Transverse colon (tissue), 4 donors: ENCODE measurements around the gene TP53I11. TPM values are rescaled to one million over a fixed set of nuclear protein-coding genes. Genes with fewer than 3 reads are reported as not detected.

Source experiments
- DNase-seq: peaks from one replicate; pipeline ENCODE4 v3.0.0-alpha.2; 2019
- H3K27ac ChIP-seq, 4 donors: fragments of 200-600 bp; sonication (generic); 2 replicates each; pipeline ENCODE4 v1.5.1; 2016 to 2018; ENCODE audit warnings: inconsistent platforms in 4 of 4
- H3K27me3 ChIP-seq: fragments of 200-600 bp; sonication (generic); 2 replicates; pipeline ENCODE4 v1.5.1; 2017; ENCODE audit warnings: inconsistent platforms
- H3K36me3 ChIP-seq, 4 donors: fragments of 200-600 bp; sonication (generic); 2 replicates each; pipeline ENCODE4 v1.5.1; 2017 to 2019; ENCODE audit warnings: inconsistent platforms in 4 of 4
- H3K4me1 ChIP-seq, 4 donors: fragments of 200-600 bp; sonication (generic); 2 replicates each; pipeline ENCODE4 v1.5.1; 2017 to 2020; ENCODE audit warnings: inconsistent platforms in 4 of 4
- H3K4me3 ChIP-seq, 4 donors: fragments of 200-600 bp; sonication (generic); 1 replicate in 1 of 4; 2 replicates in 3 of 4; pipeline versions ENCODE4 v1.5.1 to v1.6.1; 2017 to 2019; ENCODE audit warnings: inconsistent platforms in 4 of 4
- H3K9me3 ChIP-seq, 2 donors: fragments of 200-600 bp; sonication (generic); 2 replicates each; pipeline ENCODE4 v1.5.1; 2017 to 2019; ENCODE audit warnings: inconsistent platforms in 2 of 2
- CTCF ChIP-seq, 5 experiments: fragments of 200-600 bp in 3 of 5; fragments of 450-650 bp in 2 of 5; sonication (generic) in 3 of 5; IDR thresholded peaks; 1 replicate in 2 of 5; 2 replicates in 3 of 5; pipeline ENCODE4 v1.5.1; 2016 to 2017; ENCODE audit warnings: antibody characterized with exemption in 5 of 5, inconsistent platforms in 3 of 5, mild to moderate bottlenecking in 2 of 5, moderate library complexity in 1 of 5
- EP300 ChIP-seq: sonication (generic); formaldehyde crosslinking; IDR thresholded peaks from one replicate; pipeline ENCODE4 v1.6.1; 2017; ENCODE audit warnings: antibody characterized with exemption, low read depth
- POLR2A ChIP-seq: fragments of 450-650 bp; IDR thresholded peaks from one replicate; pipeline ENCODE4 v1.6.1; 2016; ENCODE audit warnings: antibody characterized with exemption, mild to moderate bottlenecking, moderate library complexity
- POLR2AphosphoS5 ChIP-seq, 3 donors: sonication (generic); formaldehyde crosslinking; IDR thresholded peaks; one replicate each; pipeline ENCODE4 v1.6.1; 2016; ENCODE audit warnings: antibody characterized with exemption in 3 of 3
- WGBS, 2 donors: methylation state at CpG; one replicate each; pipeline ENCODE4 v1.1.5; 2018; ENCODE audit warnings: low coverage in 1 of 2; 5-methylcytosine and 5-hydroxymethylcytosine counted together
- in situ Hi-C, 4 donors: fragments of 200-750 bp; cut with MboI; loops; one replicate each; pipeline versions ENCODE4 v1.15.0 to v1.15.1; 2017; ENCODE audit warnings: low sequenced_read_pairs in 3 of 4, low pct_ligation_motif_present in 1 of 4, low pct_unique_long_range_greater_than_20kb in 1 of 4
- intact Hi-C: fragments of 100-400 bp; cut with DNase I; formaldehyde crosslinking; loops from one replicate; pipeline ENCODE4 v1.15.1; 2023; ENCODE audit warnings: low total_unique reads
- total RNA-seq, 4 donors: library from RNA; depleted of rRNA; stranded (reverse); fragments of >200 nt; gene quantifications; one replicate each; pipeline ENCODE4 v1.1.0, GENCODE V29; 2016

Gene TP53I11
- total RNA-seq, 4 donors from 2014 or later = 41.5 to 90.0 (median 56.4) TPM

DNA sequence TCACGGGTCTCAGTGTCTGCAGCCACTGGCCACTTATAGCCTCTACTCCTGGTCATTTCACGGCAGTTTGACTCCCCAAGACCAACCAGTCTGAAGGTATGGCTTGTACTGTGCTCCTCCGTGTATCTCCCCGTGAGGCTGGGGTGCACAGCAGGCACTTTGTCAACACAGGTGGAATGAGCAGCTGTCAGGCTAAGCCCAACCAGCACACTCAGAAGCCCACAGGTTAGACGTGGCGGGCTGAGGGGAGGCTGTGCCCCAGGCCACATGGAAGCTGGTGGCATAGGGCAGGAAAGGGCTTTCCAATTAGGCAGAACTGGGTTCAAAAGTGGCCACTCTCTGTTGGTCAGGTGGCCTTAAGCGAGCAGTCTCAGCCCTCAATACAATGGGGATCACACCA is 7.0 kb downstream of the TP53I11 start:
- H3K27ac ChIP-seq = peak overlapping the region in 2 of 4 donors; percentile 5 to 42
- H3K4me3 ChIP-seq = no peak overlapping the region
- in situ Hi-C loops = loop anchor here in 2 of 4 donors (25.0 kb wide), 1 partner anchor 394 kb away; no protein-coding TSS in a partner anchor
- TF ChIP-seq POLR2A (no peak), EP300 (no peak), CTCF (IDR thresholded peaks at IDR 0.05) (no peak), POLR2AphosphoS5 (IDR thresholded peaks at IDR 0.05) (no peak)
- intact Hi-C loops = no loop called here
- no peaks in the 10 kb centered on the region for H3K9me3 ChIP-seq
- no peak for DNase-seq
- H3K4me1 ChIP-seq = peaks cover 9 to 36% (median 12%) of the 10 kb centered on the region in 4 donors
- WGBS, 2 donors = 60 to 62% methylated on average over 2 to 7 of the region's 7 CpGs
- H3K36me3 ChIP-seq = no peaks in the 10 kb centered on the region
- H3K27me3 ChIP-seq = no peaks in the 10 kb centered on the region

DNA sequence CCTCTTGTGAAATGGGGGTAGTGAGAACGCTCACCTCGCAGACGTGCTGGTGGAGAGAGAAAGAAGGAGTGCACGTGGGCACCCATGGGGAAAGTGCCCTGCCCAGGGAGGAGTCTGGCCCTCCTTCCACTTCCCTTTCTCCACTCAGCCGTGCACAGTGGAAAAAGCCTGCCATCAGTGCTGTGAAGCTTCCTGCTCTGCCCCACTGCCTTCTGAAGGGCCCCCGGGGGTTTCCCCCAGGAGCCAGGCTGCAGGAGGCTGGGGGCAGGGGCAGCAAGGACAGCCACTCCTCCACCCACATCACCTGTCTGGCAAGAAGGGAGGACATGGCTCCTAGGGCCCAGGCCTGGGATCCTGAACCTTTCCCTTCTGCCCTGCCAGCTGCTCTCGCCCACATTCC is 7.6 kb downstream of the TP53I11 start:
- Histone ChIP-seq H3K4me3 (no peak overlapping the region), H3K27ac (peak overlapping the region in 2 of 4 donors; percentile 5 to 42), H3K27me3 (no peaks in the 10 kb centered on the region), H3K36me3 (no peaks in the 10 kb centered on the region), H3K4me1 (peaks cover 9 to 30% (median 12%) of the 10 kb centered on the region in 4 donors), H3K9me3 (no peaks in the 10 kb centered on the region)
- WGBS, 2 donors = 20 to 32% methylated on average over 2 to 7 of the region's 7 CpGs
- in situ Hi-C loops (loop anchor here in 2 of 4 donors (25.0 kb wide), 1 partner anchor 394 kb away; no protein-coding TSS in a partner anchor), intact Hi-C loops (no loop called here)
- DNase-seq = peak; percentile 54
- no peak for TF ChIP-seq EP300
- no peak for TF ChIP-seq POLR2A
- no peak for TF ChIP-seq POLR2AphosphoS5 (IDR thresholded peaks at IDR 0.05)
- TF ChIP-seq CTCF (IDR thresholded peaks at IDR 0.05) = no peak

DNA sequence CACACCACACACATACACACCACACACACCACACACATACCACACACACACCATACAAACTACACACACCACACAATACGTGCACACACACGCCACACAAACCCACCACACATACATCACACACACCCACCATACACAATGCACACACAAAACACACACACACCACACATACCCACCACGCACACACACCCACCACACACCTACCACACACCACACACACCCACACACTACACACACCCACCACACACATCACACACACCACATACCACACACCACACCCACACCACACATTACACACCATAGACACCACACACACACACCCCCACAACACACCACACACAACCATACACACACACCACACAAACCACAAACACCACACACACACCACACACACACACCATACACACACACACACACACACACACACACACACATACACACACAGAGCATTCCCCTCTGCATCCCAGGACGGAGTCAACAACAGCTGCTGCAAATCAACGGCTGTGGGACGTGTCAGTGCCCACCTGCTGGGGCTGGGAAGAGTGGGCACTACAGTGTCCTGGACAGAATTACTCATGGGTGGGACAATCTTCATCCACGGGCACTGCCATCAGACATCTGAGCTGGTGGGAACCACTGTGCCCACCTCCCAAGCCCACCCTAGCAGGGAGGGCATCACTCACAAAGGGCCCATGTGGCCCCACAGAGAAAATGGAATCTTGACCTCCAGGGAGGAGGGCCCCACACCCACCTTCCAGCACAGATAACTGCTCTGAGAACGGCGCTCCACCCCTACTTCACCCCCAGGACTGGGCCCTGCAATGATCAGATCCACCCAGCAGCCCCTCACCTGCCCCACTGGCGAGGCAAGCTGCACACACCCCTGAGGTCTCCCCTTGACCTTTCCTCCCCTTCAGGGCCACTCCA is 8.4 kb downstream of the TP53I11 start:
- Histone ChIP-seq H3K4me1 (peaks cover 9 to 30% (median 12%) of the 10 kb centered on the region in 4 donors), H3K4me3 (no peak overlapping the region), H3K9me3 (no peaks in the 10 kb centered on the region), H3K27ac (peak overlapping the region in 1 of 4 donors; percentile 42), H3K27me3 (no peaks in the 10 kb centered on the region), H3K36me3 (no peaks in the 10 kb centered on the region)
- TF ChIP-seq CTCF (IDR thresholded peaks at IDR 0.05) (no peak), POLR2AphosphoS5 (IDR thresholded peaks at IDR 0.05) (no peak), POLR2A (no peak), EP300 (no peak)
- intact Hi-C loops = no loop called here
- in situ Hi-C loops = loop anchor here in 2 of 4 donors (25.0 kb wide), 1 partner anchor 395 kb away; no protein-coding TSS in a partner anchor
- 75 to 100% methylated on average over 3 to 10 of the region's 10 CpGs for WGBS, 2 donors
- no peak for DNase-seq

DNA sequence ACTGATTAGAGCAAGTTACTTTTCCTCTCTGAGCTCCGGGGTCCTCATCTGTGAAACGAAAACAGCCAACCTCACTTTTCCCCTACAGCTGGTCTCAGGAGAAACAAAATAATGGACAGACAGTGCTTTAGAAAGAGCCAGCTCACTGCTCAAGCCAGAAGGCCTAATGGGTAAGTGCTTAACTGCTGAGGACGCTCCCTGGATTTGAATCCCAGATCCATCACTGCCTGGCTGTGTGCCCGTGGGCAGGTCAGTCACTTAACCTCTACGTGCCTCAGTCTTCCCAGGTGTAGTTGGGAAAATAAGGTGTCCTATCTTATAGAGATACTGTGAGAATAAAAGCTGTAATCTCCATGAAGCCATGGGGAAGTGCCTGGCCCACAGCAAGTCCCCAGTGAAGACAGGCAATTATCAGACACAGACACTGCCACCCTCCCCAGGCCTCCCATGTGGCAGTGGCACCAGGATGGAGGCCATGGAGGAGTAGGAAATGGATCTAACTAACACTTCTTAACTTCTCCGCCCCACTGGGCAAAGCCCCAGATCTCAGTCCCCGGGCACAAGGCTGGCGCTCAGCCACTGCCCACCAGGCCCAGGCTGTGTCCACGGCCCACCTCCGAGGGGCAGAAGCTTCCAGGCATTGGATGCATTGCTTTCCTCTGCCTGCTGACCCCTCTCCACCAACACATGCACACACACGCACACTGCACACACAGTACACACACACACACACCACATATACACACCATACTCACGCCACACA is 9.2 kb downstream of the TP53I11 start:
- no peaks in the 10 kb centered on the region for H3K36me3 ChIP-seq
- H3K9me3 ChIP-seq = no peaks in the 10 kb centered on the region
- TF ChIP-seq EP300 (no peak), POLR2AphosphoS5 (IDR thresholded peaks at IDR 0.05) (no peak), CTCF (IDR thresholded peaks at IDR 0.05) (no peak), POLR2A (no peak)
- WGBS, 2 donors = 84% methylated on average over 12 of the region's 12 CpGs; no CpG with 5 or more reads in 1 of the 2 donors
- H3K4me3 ChIP-seq = no peak overlapping the region
- no peak for DNase-seq
- peak overlapping the region in 1 of 4 donors; percentile 5 for H3K27ac ChIP-seq
- H3K27me3 ChIP-seq = no peaks in the 10 kb centered on the region
- H3K4me1 ChIP-seq = peaks cover 9 to 30% (median 12%) of the 10 kb centered on the region in 4 donors
- in situ Hi-C loops = loop anchor here in 2 of 4 donors (25.0 kb wide), 1 partner anchor 396 kb away; no protein-coding TSS in a partner anchor
- intact Hi-C loops = no loop called here
